Left ventricle myocardium inferior (tissue), 1 donor: Measurements from ENCODE around the gene CLASRP. TPM values are rescaled to one million over a fixed set of nuclear protein-coding genes. Genes with fewer than 3 reads are reported as not detected.
A peak's percentile ranks its signal among the peaks of the same experiment; 100 is the strongest.

ENCODE experiments used
- DNase-seq: peaks from one replicate; pipeline ENCODE4 v3.0.0-alpha.2; 2020
- H3K27ac ChIP-seq: fragments of 200-600 bp; replicated peaks from 2 replicates; pipeline ENCODE4 v1.8.0; 2021
- H3K27me3 ChIP-seq: fragments of 200-600 bp; 2 replicates; pipeline ENCODE4 v1.8.0; 2021; ENCODE audit warnings: low read depth
- H3K36me3 ChIP-seq: fragments of 200-600 bp; 2 replicates; pipeline ENCODE4 v1.8.0; 2021
- H3K4me1 ChIP-seq: fragments of 200-600 bp; 2 replicates; pipeline ENCODE4 v1.8.0; 2021
- H3K4me3 ChIP-seq: fragments of 200-600 bp; 2 replicates; pipeline ENCODE4 v1.8.0; 2021; ENCODE audit warnings: mild to moderate bottlenecking, moderate library complexity
- H3K9me3 ChIP-seq: fragments of 200-600 bp; replicated peaks from 2 replicates; pipeline ENCODE4 v1.8.0; 2021
- CTCF ChIP-seq: fragments of 200-600 bp; IDR thresholded peaks from 2 replicates; pipeline ENCODE4 v1.8.0; 2021; ENCODE audit warnings: antibody characterized with exemption, mild to moderate bottlenecking, borderline replicate concordance
- intact Hi-C: fragments of 100-400 bp; cut with micrococcal nuclease; formaldehyde crosslinking; loops from one replicate; pipeline ENCODE4 v1.11.0; 2022
- total RNA-seq: library from RNA; stranded (reverse); fragmentation: NEBNext Ultra II Directional; extraction: Animal tissue kit (Norgen Biotek cat#: 25700); gene quantifications from one replicate; pipeline ENCODE4 v1.2.1, GENCODE V29; 2021
- donor health status: DM: no; HTN: yes; CAD: no; lungs with severe emphysema.

The CLASRP gene
- total RNA-seq, 1 donor from 2014 or later = 31.3 TPM

- Histone ChIP-seq H3K27ac (no peak overlapping the region), H3K36me3 (peaks cover 37% of the 10 kb centered on the region), H3K4me1 (no peaks in the 10 kb centered on the region), H3K27me3 (no peaks in the 10 kb centered on the region), H3K9me3 (no peaks in the 10 kb centered on the region), H3K4me3 (no peak overlapping the region)
- intact Hi-C loops = no loop called here
- peak; percentile 40 for DNase-seq
- peak; percentile 70 for TF ChIP-seq CTCF
These were observed 22.2 kb upstream of the CLASRP start for GRCh38 chr19:45016388-45017314.

GRCh38 chr19:45019187-45019586 lies 19.7 kb upstream of the CLASRP start:
- intact Hi-C loops = no loop called here
- Histone ChIP-seq H3K27ac (no peak overlapping the region), H3K9me3 (no peaks in the 10 kb centered on the region)

GRCh38 chr19:45020071-45020470 lies 18.8 kb upstream of the CLASRP start:
- Histone ChIP-seq H3K4me3 (no peak overlapping the region), H3K27ac (no peak overlapping the region), H3K27me3 (no peaks in the 10 kb centered on the region), H3K36me3 (peaks cover 13% of the 10 kb centered on the region), H3K4me1 (no peaks in the 10 kb centered on the region), H3K9me3 (no peaks in the 10 kb centered on the region)
- no peak for TF ChIP-seq CTCF
- intact Hi-C loops = no loop called here
- DNase-seq = no peak

More at GRCh38 chr19:45019187-45019586, 19.7 kb upstream of the CLASRP start:
- Histone ChIP-seq H3K4me3 (no peak overlapping the region), H3K36me3 (peaks cover 15% of the 10 kb centered on the region), H3K27me3 (no peaks in the 10 kb centered on the region), H3K4me1 (no peaks in the 10 kb centered on the region)
- no peak for TF ChIP-seq CTCF
- DNase-seq = no peak

DNA sequence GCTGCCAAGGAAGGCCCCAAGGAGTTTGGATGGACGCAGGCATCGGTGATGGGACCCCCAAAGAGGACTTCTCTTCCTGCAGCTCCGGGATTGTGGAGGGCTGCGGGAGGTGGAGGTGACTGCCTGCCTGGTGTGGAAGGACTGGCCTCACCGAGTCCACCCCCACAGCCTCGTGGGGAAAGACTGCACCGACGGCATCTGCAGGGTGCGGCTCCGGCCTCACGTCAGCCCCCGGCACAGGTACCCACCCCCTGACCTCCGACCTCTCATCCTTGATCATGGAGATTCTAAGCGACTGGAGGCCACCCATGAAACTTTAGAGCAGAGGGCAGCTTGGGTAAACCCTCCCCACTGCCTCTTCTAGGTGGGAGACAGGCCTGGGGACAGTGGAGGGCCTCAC lies 16.9 kb upstream of the CLASRP start:
- no peaks in the 10 kb centered on the region for H3K4me1 ChIP-seq
- no peak for DNase-seq
- H3K36me3 ChIP-seq = peaks cover 11% of the 10 kb centered on the region
- intact Hi-C loops = no loop called here
- no peak overlapping the region for H3K27ac ChIP-seq
- no peaks in the 10 kb centered on the region for H3K9me3 ChIP-seq
- H3K4me3 ChIP-seq = no peak overlapping the region
- TF ChIP-seq CTCF = no peak
- no peaks in the 10 kb centered on the region for H3K27me3 ChIP-seq

DNA sequence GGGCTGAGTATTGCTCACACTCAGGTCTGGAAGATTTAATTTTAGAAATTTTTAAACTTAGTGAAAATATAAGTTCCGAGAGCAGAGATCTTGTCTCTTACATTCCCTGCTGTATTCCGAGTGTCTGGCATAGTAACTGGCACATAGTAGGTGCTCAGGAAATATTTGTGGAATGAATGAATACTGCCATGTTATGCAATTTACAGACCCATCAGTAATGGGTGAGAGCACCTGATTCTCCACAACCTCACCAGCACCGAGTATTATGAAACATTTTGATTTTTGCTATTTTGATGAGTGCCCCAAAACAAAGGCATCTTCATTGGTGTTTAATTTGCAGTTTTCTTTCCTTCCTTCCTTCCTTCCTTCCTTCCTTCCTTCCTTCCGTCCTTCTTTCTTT lies 15.8 kb upstream of the CLASRP start:
- intact Hi-C loops = no loop called here
- Histone ChIP-seq H3K4me1 (no peaks in the 10 kb centered on the region), H3K4me3 (no peak overlapping the region), H3K27me3 (no peaks in the 10 kb centered on the region), H3K27ac (no peak overlapping the region), H3K36me3 (peaks cover 12% of the 10 kb centered on the region), H3K9me3 (no peaks in the 10 kb centered on the region)
- no peak for DNase-seq
- TF ChIP-seq CTCF = no peak
